HG02678 (cell line): ENCODE measurements around the gene COQ3.
"Not testable (repeated sequence)": the region's sequence is repeated elsewhere in the genome, so short reads cannot be mapped to it uniquely, and the experiment has no call there.

Experiments
- ATAC-seq: cut with Tn5 transposase; IDR thresholded peaks from one replicate; pipeline ENCODE4 v1.9.1; 2021; ENCODE audit warnings: mild to moderate bottlenecking, moderate library complexity; ENCODE audit not compliant: unreplicated experiment

COQ3 gene

GRCh38 chr6:99390896-99391295, 3.1 kb downstream of the COQ3 start:
- no peak for ATAC-seq

- no peak for ATAC-seq
These were observed 9.5 kb downstream of the COQ3 start for GRCh38 chr6:99384507-99384906.

- ATAC-seq, result no peak
These were observed 15.4 kb downstream of the COQ3 start for GRCh38 chr6:99378636-99379035.

GRCh38 chr6:99369533-99369932, 24.5 kb downstream of the COQ3 start:
- no peak for ATAC-seq

GRCh38 chr6:99366852-99367251, 27.1 kb downstream of the COQ3 start:
- no peak for ATAC-seq

- peak; percentile 78 for ATAC-seq
These were observed 30.0 kb downstream of the COQ3 start for GRCh38 chr6:99364026-99364425.

- no peak for ATAC-seq
These were observed 31.2 kb downstream of the COQ3 start for GRCh38 chr6:99362678-99363268.

GRCh38 chr6:99359800-99360199, 34.2 kb downstream of the COQ3 start:
- no peak for ATAC-seq

- ATAC-seq, result no peak
These were observed 37.4 kb downstream of the COQ3 start for GRCh38 chr6:99356641-99357040.

GRCh38 chr6:99354983-99355382, 39.0 kb downstream of the COQ3 start:
- no peak for ATAC-seq

- ATAC-seq, result no peak
These were observed 40.9 kb downstream of the COQ3 start for GRCh38 chr6:99353126-99353525.

- no peak for ATAC-seq
These were observed 43.4 kb downstream of the COQ3 start for GRCh38 chr6:99350573-99350972.

GRCh38 chr6:99349171-99350141, 44.5 kb downstream of the COQ3 start, which contains the start of gene FAXC:
FAXC (minus strand) TSS chr6:99349674; CDS start chr6:99349372, 302 bp downstream.
- peak; percentile 50 for ATAC-seq

GRCh38 chr6:99348288-99349170, 45.5 kb downstream of the COQ3 start:
- ATAC-seq, result no peak

GRCh38 chr6:99347804-99348203, 46.2 kb downstream of the COQ3 start:
- no peak for ATAC-seq

GRCh38 chr6:99346595-99346994, 47.4 kb downstream of the COQ3 start:
- ATAC-seq, result no peak

- ATAC-seq, result no peak
These were observed 48.8 kb downstream of the COQ3 start for GRCh38 chr6:99345164-99345563.

- no peak for ATAC-seq
These were observed 49.7 kb downstream of the COQ3 start for GRCh38 chr6:99344289-99344688.

- ATAC-seq, result peak; percentile 54
These were observed 52.0 kb downstream of the COQ3 start for GRCh38 chr6:99341862-99342455.

GRCh38 chr6:99338188-99338587, 55.8 kb downstream of the COQ3 start:
- no peak for ATAC-seq

- not testable (repeated sequence) for ATAC-seq
These were observed 58.7 kb downstream of the COQ3 start for GRCh38 chr6:99335298-99335697.
